Naive thymus-derived CD8-positive, alpha-beta T cell (primary cell): ENCODE data around the gene TUBGCP6. TPM values are rescaled to one million over a fixed set of nuclear protein-coding genes. Genes with fewer than 3 reads are reported as not detected.
A peak's percentile ranks its signal among the peaks of the same experiment; 100 is the strongest.

Source experiments
- ATAC-seq, 2 donors: fragments of 150-1000 bp; cut with Tn5 transposase in 1 of 2; sonication (Bioruptor Pico), chemical (Tn5 transposase) in 1 of 2; 1 replicate in 1 of 2; 2 replicates in 1 of 2; pipeline ENCODE4 v1.10.0; 2021; ENCODE audit warnings: mild to moderate bottlenecking in 2 of 2, moderate library complexity in 2 of 2
- POLR2A ChIA-PET: fragments of 350-600 bp; sonication (Branson Sonifier 250); formaldehyde crosslinking; loops from one replicate; lab custom pipeline; 2021; ENCODE audit warnings: antibody characterized with exemption; lab: Charles Lee
- DNase-seq, 10 donors: peaks; one replicate each; pipeline versions ENCODE4 v3.0.0 to v3.0.0-alpha.2; 2020 to 2022
- H3K27ac Mint-ChIP-seq, 10 donors: one replicate each; pipeline ENCODE4 v1.8.0; 2020 to 2022; ENCODE audit warnings: mild to moderate bottlenecking in 10 of 10, mixed read lengths in 10 of 10, moderate library complexity in 4 of 10, inconsistent platforms in 1 of 10
- H3K27me3 Mint-ChIP-seq, 5 donors: one replicate each; pipeline ENCODE4 v1.8.0; 2021 to 2022; ENCODE audit warnings: mixed read lengths in 5 of 5
- H3K36me3 Mint-ChIP-seq, 3 donors: one replicate each; pipeline ENCODE4 v1.8.0; 2020 to 2022; ENCODE audit warnings: mixed read lengths in 3 of 3, mild to moderate bottlenecking in 2 of 3, inconsistent platforms in 1 of 3
- H3K4me1 Mint-ChIP-seq, 4 donors: one replicate each; pipeline ENCODE4 v1.8.0; 2021 to 2022; ENCODE audit warnings: mixed read lengths in 4 of 4
- H3K4me3 Mint-ChIP-seq, 10 donors: one replicate each; pipeline ENCODE4 v1.8.0; 2020 to 2022; ENCODE audit warnings: mild to moderate bottlenecking in 10 of 10, mixed read lengths in 10 of 10, moderate library complexity in 6 of 10, inconsistent platforms in 1 of 10
- H3K9me3 Mint-ChIP-seq, 9 donors: one replicate each; pipeline ENCODE4 v1.8.0; 2020 to 2022; ENCODE audit warnings: mixed read lengths in 9 of 9, mild to moderate bottlenecking in 3 of 9, inconsistent platforms in 1 of 9, moderate library complexity in 1 of 9
- polyA plus RNA-seq, 3 donors: library from polyadenylated mRNA; unstranded; fragments of 300-500 nt; fragmentation: Illumina TruSeq; gene quantifications; one replicate each; pipeline ENCODE4 v1.2.3, GENCODE V29; 2021
- total RNA-seq, 8 experiments: library from RNA in 2 of 8; stranded (reverse) in 2 of 8; gene quantifications; one replicate each; pipeline ENCODE4 v1.2.3 and lab custom pipeline; 2021 to 2026

TUBGCP6 gene
- total and polyA plus RNA-seq, 5 experiments from 2014 or later, result 9.3 to 156 (median 25.2) TPM

DNA sequence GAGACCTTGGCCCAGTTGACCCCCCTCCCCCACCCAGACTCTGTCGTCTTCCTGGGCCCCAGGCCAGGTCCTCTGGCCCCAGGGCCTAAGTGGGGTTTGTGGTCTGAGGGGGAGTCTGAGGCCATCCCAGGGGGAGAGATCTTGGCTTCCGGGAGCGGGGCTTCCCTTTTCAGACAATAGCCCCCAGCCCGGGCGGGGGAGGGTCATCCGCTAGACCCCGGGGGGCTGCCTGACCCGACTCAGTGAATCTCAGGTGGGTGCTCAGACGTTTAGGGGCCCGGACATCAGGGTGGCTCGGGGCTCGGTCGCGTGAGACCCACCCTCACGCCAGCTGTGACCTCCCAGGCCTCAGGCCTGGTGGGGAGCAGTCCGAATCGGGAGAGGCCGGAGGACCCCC lies 24.7 kb upstream of the TUBGCP6 start:
- POLR2A ChIA-PET, result no interaction called here

DNA sequence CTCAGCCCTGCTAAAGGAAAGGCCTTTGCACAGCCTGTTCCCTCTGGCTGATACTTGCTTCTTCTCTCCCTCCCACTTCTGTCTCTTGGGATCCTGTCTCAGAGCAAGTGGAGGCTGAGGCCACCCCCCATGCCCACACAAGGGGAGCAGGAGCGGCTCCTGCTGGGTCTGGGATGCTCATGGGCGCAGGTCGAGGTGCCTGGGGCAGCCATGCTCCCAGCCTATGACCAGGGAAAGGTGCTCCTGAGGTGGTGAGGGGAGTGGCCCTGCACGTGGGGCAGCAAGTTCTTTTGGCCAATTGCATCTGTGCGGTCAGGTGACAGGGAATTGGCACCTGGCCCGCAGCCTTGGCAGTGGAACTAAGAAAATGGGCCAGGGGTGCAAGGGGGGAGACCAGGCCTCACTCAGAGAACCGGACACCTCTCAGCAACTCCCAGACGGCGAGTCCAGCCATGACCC lies 23.9 kb upstream of the TUBGCP6 start:
- H3K4me3 Mint-ChIP-seq, result peak overlapping the region in 8 of 10 donors; percentile 12 to 77 (median 33)
- H3K9me3 Mint-ChIP-seq, result no peaks in the 10 kb centered on the region
- no peaks in the 10 kb centered on the region for H3K36me3 Mint-ChIP-seq
- H3K4me1 Mint-ChIP-seq, result peaks cover 0 to 19% (median 11%) of the 10 kb centered on the region in 4 donors
- POLR2A ChIA-PET, result no interaction called here
- no peak for DNase-seq
- ATAC-seq, result no peak
- H3K27ac Mint-ChIP-seq, result peak overlapping the region in 2 of 10 donors; percentile 56 to 86
- peaks cover 0 to 16% (median 3%) of the 10 kb centered on the region in 5 donors for H3K27me3 Mint-ChIP-seq

More for the DNA sequence above, 24.7 kb upstream of the TUBGCP6 start:
- H3K27me3 Mint-ChIP-seq, result peaks cover 0 to 9% (median 1%) of the 10 kb centered on the region in 5 donors
- H3K4me3 Mint-ChIP-seq, result peak overlapping the region; percentile 45 to 77 (median 61)
- ATAC-seq (no peak), DNase-seq (no peak)
- H3K9me3 Mint-ChIP-seq, result no peaks in the 10 kb centered on the region
- H3K27ac Mint-ChIP-seq, result no peak overlapping the region
- peaks cover 5 to 23% (median 16%) of the 10 kb centered on the region in 4 donors for H3K4me1 Mint-ChIP-seq
- no peaks in the 10 kb centered on the region for H3K36me3 Mint-ChIP-seq

DNA sequence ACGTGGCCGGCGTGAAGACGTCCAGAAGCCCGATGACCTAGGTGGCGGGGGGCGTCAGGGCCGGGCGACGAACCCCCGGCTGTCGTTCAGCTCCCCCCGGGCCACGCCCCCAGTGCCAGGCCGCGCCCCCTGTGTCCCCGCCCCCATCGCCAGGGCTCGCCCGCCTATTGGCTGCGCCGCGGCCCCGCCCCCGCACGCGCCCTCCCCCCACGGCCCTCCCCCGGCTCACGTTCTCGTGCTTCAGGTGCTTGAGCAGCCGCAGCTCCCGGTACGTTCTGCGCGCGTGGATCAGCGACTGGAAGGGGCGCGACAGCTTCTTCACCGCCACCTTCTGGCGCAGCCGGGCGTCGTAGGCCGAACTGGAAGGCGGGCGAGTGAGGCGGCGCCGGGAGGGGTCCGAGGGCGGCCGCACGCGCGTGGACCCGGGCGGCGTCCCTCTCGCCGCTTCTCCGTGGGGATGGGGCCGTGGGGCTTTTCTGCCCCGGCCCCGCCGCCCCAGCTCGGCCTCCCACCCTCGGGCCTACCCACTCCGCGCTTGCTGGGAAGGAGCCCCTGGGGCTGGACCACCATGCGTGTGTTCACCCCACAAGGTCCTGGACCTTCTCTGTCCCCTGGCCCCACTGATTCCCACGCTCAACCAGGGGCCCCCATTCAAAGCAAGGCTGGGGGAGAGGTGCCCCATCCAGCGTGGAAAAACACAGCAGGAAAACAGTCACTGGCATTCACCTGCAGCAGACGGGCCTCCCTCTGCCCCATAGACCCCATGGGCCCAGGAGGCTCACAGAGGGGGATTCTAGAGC lies 23.0 kb upstream of the TUBGCP6 start:
- no peaks in the 10 kb centered on the region for H3K9me3 Mint-ChIP-seq
- ATAC-seq, result peak; percentile 12 to 17
- POLR2A ChIA-PET, result interaction anchor here (1.5 kb wide), 1 partner anchor 60 kb away, joined by 4 read pairs; no protein-coding TSS in a partner anchor
- peaks cover 0 to 21% (median 6%) of the 10 kb centered on the region in 5 donors for H3K27me3 Mint-ChIP-seq
- peak in 6 of 10 donors; percentile 31 to 52 (median 40) for DNase-seq
- no peaks in the 10 kb centered on the region for H3K36me3 Mint-ChIP-seq
- no peak overlapping the region for H3K27ac Mint-ChIP-seq
- H3K4me1 Mint-ChIP-seq, result peaks cover 0 to 15% (median 11%) of the 10 kb centered on the region in 4 donors
- H3K4me3 Mint-ChIP-seq, result peak overlapping the region in 3 of 10 donors; percentile 18 to 45 (median 33)

DNA sequence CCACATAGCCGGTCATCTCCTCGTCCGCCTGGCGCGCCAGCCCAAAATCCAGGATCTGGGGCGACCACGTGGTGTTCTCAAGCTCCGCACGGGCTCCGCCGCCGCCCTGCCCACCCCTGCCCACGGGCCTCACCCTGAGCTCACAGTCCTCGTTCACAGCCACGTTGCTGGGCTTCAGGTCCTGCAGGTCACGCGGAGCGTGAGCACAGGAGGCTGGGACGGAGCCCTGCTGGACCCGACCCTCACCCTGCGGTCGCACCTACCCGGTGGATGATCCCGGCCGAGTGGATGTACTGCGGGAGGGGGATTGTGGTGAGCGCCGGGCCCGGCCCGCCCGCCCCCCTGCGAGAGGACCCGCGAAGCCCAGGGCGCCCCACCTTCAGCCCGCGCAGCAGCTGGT lies 22.2 kb upstream of the TUBGCP6 start:
- POLR2A ChIA-PET, result interaction anchor here (1.5 kb wide), 1 partner anchor 61 kb away, joined by 4 read pairs; no protein-coding TSS in a partner anchor
- peaks cover 4 to 27% (median 12%) of the 10 kb centered on the region in 5 donors for H3K27me3 Mint-ChIP-seq
- H3K4me3 Mint-ChIP-seq, result no peak overlapping the region
- peaks cover 5 to 19% (median 15%) of the 10 kb centered on the region in 4 donors for H3K4me1 Mint-ChIP-seq
- no peak for DNase-seq
- H3K9me3 Mint-ChIP-seq, result no peaks in the 10 kb centered on the region
- no peak for ATAC-seq
- no peak overlapping the region for H3K27ac Mint-ChIP-seq
- H3K36me3 Mint-ChIP-seq, result no peaks in the 10 kb centered on the region

DNA sequence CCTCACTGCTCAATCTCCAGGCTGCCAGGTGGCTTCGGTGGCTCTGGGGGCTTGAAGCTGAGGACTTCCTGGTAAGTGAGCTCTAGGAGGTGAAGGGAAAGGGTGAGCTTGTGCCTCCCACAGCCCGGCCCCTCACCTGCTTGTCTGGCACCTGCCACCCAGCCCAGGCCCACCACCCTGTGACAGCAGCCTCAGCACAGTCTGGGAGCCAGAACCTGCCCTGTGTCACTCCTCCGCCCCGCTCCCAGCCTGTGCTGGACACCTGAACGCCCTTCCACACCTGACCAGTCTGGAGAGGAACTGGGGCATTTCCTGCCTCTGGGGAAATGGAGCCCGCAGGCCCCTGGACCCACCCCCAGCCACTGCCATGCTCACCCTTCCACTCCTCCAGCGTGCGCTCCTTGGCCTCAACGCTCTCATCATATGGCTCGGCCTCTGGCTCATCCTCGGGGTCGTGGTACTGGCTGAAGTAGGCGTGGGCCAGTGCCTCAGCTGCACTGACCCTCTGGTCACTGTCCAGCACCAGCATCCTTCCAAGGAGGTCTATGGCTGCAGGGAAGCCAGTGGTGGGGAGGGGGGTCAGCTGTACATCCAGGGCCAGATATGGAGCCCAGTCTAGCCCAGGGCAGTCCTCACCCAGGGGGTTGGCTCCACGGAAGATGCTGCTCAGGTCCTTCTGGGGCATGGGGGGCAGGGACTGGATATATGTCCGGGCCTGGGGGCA lies 20.3 kb upstream of the TUBGCP6 start:
- no peaks in the 10 kb centered on the region for H3K9me3 Mint-ChIP-seq
- no peaks in the 10 kb centered on the region for H3K36me3 Mint-ChIP-seq
- POLR2A ChIA-PET, result no interaction called here
- no peak overlapping the region for H3K27ac Mint-ChIP-seq
- peaks cover 4 to 32% (median 15%) of the 10 kb centered on the region in 5 donors for H3K27me3 Mint-ChIP-seq
- no peak for ATAC-seq
- DNase-seq, result no peak
- peak overlapping the region in 2 of 10 donors; percentile 20 to 39 for H3K4me3 Mint-ChIP-seq
- H3K4me1 Mint-ChIP-seq, result peaks cover 7 to 15% (median 10%) of the 10 kb centered on the region in 4 donors

DNA sequence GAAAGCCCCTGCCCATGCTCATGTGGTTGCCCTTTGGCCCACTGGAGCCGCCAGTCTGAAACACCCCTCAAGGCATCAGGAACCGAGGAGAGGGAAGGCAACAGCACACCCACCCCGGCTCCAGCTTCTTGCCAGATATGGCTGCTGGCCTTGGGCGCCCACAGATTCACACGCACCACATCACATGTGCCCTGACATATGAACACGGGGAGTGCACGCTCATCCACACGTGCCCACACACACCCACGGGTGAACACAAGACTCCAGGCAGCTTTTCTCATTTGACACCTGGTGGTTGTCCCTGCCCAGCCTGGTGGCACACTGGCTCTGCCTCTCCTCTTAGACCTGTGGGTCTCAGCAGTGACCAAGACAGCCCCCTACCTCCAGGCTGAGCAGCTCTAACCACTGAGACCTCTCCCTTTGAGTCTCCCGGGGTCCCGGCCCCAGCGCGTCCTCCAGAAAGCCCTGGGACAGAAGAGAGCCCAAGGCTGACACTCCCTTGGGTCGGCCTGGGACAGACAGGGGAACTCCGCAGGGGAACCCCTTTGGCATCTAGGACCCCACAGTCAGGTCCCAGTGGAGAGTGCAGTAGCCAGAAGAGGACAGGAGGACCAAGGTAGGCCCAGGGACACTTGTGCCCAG lies 19.4 kb upstream of the TUBGCP6 start:
- Mint-ChIP-seq H3K4me3 (no peak overlapping the region), H3K9me3 (no peaks in the 10 kb centered on the region)
- POLR2A ChIA-PET, result no interaction called here

DNA sequence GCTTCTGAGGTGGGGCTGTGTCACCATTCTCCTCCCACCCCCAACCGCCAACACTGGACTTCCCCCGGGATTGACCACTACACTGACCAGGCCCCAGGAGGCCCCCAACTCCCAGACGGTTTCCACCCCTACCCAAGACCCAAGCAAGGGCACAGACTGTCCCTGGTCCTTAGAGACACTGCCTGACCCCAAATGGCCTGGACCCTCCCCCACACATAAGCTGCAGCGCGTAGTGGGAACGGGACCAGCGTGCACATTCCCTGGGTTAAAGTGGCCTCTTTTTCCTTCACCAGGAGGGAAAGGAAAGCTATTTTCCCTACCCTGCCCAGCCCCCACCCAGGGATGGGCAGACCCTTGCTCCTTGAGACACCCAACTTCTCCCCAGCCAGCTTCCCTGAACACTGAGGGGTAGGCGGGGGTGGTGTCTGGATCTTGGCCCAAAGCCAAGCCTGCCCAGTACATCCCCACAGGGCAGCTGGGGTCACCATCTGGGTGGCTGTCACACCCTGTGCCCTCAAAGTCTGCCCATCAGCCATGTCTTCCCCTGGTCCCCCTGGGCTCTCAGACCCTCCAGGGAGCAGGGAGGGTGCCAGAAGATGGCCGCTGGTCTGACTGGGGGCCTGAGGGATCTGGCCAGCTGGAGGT lies 18.3 kb upstream of the TUBGCP6 start:
- POLR2A ChIA-PET, result interaction anchor here (0.6 to 0.8 kb wide), 2 partner anchors 12 to 357 kb away, joined by 3 to 6 read pairs; partner anchors contain the start of gene HDAC10
- Mint-ChIP-seq H3K4me3 (no peak overlapping the region), H3K27me3 (peaks cover 5 to 40% (median 19%) of the 10 kb centered on the region in 5 donors), H3K27ac (no peak overlapping the region), H3K4me1 (peaks cover 7 to 10% (median 8%) of the 10 kb centered on the region in 4 donors), H3K36me3 (peaks cover 0 to 2% (median 0%) of the 10 kb centered on the region in 3 donors), H3K9me3 (no peaks in the 10 kb centered on the region)
- DNase-seq, result no peak
- no peak for ATAC-seq

More for the DNA sequence above, 19.4 kb upstream of the TUBGCP6 start:
- peaks cover 4 to 34% (median 16%) of the 10 kb centered on the region in 5 donors for H3K27me3 Mint-ChIP-seq
- no peaks in the 10 kb centered on the region for H3K36me3 Mint-ChIP-seq
- DNase-seq, result no peak
- peaks cover 7 to 15% (median 10%) of the 10 kb centered on the region in 4 donors for H3K4me1 Mint-ChIP-seq
- ATAC-seq, result no peak
- peak overlapping the region in 1 of 10 donors; percentile 43 for H3K27ac Mint-ChIP-seq

DNA sequence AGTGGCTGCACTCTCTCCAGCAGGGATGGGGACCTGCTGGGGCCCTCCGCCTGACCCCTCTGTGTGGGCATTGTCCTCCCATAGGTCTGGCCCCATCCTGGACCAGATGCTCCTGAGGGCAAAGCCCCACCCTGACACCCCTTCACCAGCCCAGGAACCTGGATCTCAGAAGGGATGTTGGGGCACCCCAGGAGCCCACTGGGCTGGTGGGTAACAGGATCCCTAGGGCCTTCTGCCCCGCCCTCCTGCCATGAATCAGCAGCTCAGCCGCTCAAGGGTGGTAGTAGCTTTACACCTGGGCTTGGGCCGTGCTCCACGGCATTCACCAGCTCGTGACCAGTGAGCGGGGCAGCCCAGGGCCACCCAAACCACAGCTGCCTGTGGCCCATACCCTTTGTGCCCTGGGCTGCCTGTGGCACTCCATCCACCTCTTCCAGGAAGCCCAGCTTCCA lies 17.7 kb upstream of the TUBGCP6 start:
- DNase-seq, result no peak
- Mint-ChIP-seq H3K4me3 (peak overlapping the region in 9 of 10 donors; percentile 44 to 75 (median 61)), H3K27me3 (peaks cover 5 to 40% (median 19%) of the 10 kb centered on the region in 5 donors), H3K36me3 (peaks cover 0 to 2% (median 0%) of the 10 kb centered on the region in 3 donors), H3K9me3 (no peaks in the 10 kb centered on the region), H3K4me1 (peaks cover 6 to 9% (median 8%) of the 10 kb centered on the region in 4 donors), H3K27ac (peak overlapping the region in 1 of 10 donors; percentile 25)
- POLR2A ChIA-PET, result interaction anchor here (0.6 to 0.8 kb wide), 2 partner anchors 12 to 358 kb away, joined by 3 to 6 read pairs; partner anchors contain the start of gene HDAC10
- ATAC-seq, result no peak

DNA sequence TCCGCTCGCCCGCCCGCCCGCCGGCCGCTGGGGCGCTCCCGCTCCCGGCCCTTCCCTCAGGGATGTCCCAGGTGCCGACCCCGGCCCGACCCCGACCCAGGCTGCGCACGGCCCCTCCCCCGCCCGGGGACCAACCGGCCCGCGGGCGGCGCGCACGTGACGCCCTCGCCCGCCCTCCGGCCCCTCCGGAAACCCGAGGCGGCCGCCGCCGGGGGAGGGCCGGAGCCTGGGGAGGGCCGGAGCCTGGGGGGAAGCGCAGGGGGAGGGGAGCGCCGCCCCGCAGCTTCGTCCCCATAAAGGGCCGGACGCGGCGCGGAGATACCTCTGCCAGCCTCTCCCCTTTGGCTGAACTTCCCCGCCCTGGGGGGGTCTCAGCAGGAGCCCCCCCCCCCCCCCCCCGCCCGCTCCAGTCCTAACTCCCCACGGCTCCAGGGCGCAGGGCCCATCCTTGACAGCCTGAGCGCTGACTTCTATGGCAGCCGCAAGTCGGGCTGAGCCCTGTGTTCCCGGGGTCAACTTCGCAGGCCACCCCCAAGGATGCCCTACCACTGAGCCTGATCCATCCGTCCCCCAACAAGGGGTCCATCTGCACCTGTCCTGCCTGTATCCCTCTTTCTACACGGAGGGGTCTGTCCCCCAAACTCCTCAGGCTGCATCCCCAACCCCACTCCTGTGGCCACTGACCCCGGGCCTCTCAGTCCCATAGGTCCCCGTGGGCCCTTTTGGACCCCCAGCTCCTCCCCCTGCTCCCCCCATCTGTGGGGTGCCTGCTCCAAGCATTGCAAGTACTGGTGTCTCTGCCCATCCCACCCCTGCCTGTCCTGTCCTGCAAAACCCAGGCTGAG lies 17.0 kb upstream of the TUBGCP6 start, which contains the start of gene MAPK12:
TSS of gene MAPK12 (minus strand) at position 69 of the 845 bp plus-strand sequence. CDS start 174 bp downstream, outside the sequence.
- no peak for DNase-seq
- POLR2A ChIA-PET, result interaction anchor here (0.6 kb wide), 1 partner anchor 358 kb away, joined by 6 read pairs; no protein-coding TSS in a partner anchor
- ATAC-seq, result no peak
- Mint-ChIP-seq H3K4me3 (peak within 1 kb of the TSS in 9 of 10 donors; percentile 44 to 75 (median 61)), H3K27me3 (peaks cover 5 to 40% (median 19%) of the 10 kb centered on the region in 5 donors), H3K36me3 (peaks cover 0 to 2% (median 0%) of the 10 kb centered on the region in 3 donors), H3K4me1 (peaks cover 6 to 9% (median 8%) of the 10 kb centered on the region in 4 donors), H3K27ac (peak within 1 kb of the TSS in 1 of 10 donors; percentile 25), H3K9me3 (no peaks in the 10 kb centered on the region)

DNA sequence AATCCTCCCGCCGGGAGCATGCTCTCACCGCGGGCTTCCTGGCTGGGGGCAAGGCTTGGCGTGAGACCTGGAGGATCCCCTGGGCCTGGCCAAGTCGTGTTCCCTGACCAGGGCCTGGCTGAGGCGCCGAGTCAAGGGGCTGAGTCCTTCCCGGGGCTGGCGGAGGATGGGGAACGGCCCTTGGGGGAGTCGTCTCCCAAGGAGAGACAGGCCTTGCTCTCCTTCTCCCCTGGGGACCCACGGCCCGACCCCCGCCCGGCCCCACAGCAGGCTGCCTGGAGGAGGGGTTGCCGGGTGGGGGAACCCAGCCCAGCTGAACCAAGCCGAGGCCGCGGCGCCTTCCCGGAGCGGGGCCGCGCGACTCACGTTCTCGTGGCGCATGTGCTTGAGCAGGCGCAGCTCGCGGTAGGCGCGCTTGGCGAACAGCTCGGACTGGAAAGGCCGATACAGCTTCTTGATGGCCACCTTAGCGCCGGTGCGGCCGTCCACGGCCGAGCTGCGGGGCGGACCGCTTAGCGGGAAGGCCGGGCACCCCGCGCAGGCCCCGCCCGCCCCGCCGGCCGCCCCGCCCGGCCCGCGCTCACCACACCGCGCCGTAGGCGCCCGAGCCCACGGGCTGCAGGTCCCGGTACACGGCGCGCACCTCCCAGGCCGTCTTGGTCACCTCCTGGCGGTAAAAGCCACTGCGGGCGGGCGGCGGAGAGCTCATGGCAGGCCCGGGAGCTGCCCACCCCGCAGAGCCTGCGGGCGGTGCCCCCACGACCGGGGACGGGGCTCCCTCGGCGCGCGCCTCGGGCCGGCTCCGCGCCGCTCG lies 16.2 kb upstream of the TUBGCP6 start:
- ATAC-seq, result peak; percentile 55 to 65
- H3K4me3 Mint-ChIP-seq, result no peak overlapping the region
- H3K4me1 Mint-ChIP-seq, result peaks cover 6 to 8% (median 7%) of the 10 kb centered on the region in 4 donors
- POLR2A ChIA-PET, result interaction anchor here (1.0 kb wide), 1 partner anchor 16 kb away, joined by 3 read pairs; the partner anchor contains the start of gene TUBGCP6
- peaks cover 5 to 40% (median 19%) of the 10 kb centered on the region in 5 donors for H3K27me3 Mint-ChIP-seq
- H3K9me3 Mint-ChIP-seq, result no peaks in the 10 kb centered on the region
- no peak for DNase-seq
- peaks cover 0 to 2% (median 0%) of the 10 kb centered on the region in 3 donors for H3K36me3 Mint-ChIP-seq
- H3K27ac Mint-ChIP-seq, result no peak overlapping the region
